MM.1S (cell line): ENCODE data around the gene ACOX2.

Experiments
- EZH2 ChIP-seq: fragments of 300-600 bp; sonication (generic); optimal IDR thresholded peaks from 2 replicates; pipeline ENCODE3; 2017; ENCODE audit warnings: low read depth, mild to moderate bottlenecking, antibody characterized with exemption, low read length, mixed read lengths
- EZH2phosphoT487 ChIP-seq: fragments of 300-600 bp; sonication (generic); IDR thresholded peaks from 2 replicates; pipeline ENCODE4 v1.6.1; 2018; ENCODE audit warnings: antibody characterized with exemption, low read length
- TF ChIP-seq, protein P1 (sequence below): fragments of 300-600 bp; sonication (generic); IDR thresholded peaks from 2 replicates; pipeline ENCODE4 v1.5.1; 2016; ENCODE audit warnings: antibody characterized with exemption, low read length, mixed read lengths

DNA sequence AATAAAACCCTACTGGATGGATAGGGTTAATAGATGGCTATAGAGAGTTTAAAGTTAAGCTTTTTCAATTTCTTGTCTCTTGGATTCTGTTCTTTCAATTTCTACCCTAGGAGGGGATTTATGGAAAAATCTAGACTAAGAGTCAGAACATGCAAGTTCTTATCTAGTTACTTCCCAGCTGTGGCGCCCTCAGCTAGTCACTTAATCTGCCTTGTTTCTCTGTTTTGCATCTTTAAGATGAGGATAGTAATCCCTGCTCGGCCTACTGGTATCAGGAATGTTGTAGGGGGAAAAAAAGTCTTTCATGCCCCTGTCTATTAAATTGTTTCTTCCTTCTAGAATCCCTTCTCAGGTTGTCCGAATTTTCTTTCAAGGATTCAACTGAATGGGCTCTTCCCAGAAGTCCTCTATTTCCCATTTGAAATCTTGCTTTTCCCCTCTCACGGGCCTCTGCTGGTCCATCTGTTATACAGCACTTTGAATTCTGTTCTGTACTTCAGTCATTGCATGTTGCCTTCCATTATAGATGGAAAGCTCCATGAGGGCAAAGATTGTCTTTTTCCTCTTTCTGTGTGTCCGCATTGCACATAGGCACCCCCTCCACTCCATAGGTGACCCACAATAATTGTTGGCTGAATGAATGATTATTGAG lies 40.7 kb downstream of the ACOX2 start:
- TF ChIP-seq, protein P1, sequence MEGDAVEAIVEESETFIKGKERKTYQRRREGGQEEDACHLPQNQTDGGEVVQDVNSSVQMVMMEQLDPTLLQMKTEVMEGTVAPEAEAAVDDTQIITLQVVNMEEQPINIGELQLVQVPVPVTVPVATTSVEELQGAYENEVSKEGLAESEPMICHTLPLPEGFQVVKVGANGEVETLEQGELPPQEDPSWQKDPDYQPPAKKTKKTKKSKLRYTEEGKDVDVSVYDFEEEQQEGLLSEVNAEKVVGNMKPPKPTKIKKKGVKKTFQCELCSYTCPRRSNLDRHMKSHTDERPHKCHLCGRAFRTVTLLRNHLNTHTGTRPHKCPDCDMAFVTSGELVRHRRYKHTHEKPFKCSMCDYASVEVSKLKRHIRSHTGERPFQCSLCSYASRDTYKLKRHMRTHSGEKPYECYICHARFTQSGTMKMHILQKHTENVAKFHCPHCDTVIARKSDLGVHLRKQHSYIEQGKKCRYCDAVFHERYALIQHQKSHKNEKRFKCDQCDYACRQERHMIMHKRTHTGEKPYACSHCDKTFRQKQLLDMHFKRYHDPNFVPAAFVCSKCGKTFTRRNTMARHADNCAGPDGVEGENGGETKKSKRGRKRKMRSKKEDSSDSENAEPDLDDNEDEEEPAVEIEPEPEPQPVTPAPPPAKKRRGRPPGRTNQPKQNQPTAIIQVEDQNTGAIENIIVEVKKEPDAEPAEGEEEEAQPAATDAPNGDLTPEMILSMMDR = no peak
- TF ChIP-seq EZH2 (no peak), EZH2phosphoT487 (no peak)
